ENCODE results near the gene MAPK1IP1L. TPM values are rescaled to one million over a fixed set of nuclear protein-coding genes. Genes with fewer than 3 reads are reported as not detected.

MAPK1IP1L gene
- total and polyA plus RNA-seq, 2 of the 13 experiments (the other 11 are each of a cell fraction or from before 2014, with no cell fraction given) = 27.8 to 68.4 TPM

GRCh38 chr14:55051423-55052268 lies at the start of gene MAPK1IP1L (continued):
- TF ChIP-seq, protein P1, sequence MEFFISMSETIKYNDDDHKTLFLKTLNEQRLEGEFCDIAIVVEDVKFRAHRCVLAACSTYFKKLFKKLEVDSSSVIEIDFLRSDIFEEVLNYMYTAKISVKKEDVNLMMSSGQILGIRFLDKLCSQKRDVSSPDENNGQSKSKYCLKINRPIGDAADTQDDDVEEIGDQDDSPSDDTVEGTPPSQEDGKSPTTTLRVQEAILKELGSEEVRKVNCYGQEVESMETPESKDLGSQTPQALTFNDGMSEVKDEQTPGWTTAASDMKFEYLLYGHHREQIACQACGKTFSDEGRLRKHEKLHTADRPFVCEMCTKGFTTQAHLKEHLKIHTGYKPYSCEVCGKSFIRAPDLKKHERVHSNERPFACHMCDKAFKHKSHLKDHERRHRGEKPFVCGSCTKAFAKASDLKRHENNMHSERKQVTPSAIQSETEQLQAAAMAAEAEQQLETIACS (CRISPR knock-in tag; IDR thresholded peaks at IDR 0.05) = no peak
- peak; percentile 54 for TF ChIP-seq SKI (IDR thresholded peaks at IDR 0.05; ENCODE audit: partially characterized antibody)
- TF ChIP-seq ZNF574 (CRISPR knock-in tag; IDR thresholded peaks at IDR 0.05) = peak; percentile 97
- peak; percentile 40; the same call in 1 of the 2 replicates for TF ChIP-seq ZC3H4 (CRISPR knock-in tag; IDR thresholded peaks at IDR 0.05; ENCODE audit: borderline replicate concordance)
- TF ChIP-seq ZNF784 (CRISPR knock-in tag; IDR thresholded peaks at IDR 0.05; ENCODE audit: borderline replicate concordance) = peak; percentile 50; the same call in 1 of the 2 replicates
- no peak for TF ChIP-seq SYNCRIP (IDR thresholded peaks at IDR 0.05; ENCODE audit: insufficient read depth, low read depth, low read length)
- TF ChIP-seq SAFB2 (CRISPR knock-in tag; IDR thresholded peaks at IDR 0.05; ENCODE audit: borderline replicate concordance, low read depth) = peak; percentile 92; the same call in 1 of the 2 replicates
- 0 out of 2 replicates have a peak, but pooled peaks have one; percentile 42 for TF ChIP-seq ZNF292 (CRISPR knock-in tag; IDR thresholded peaks at IDR 0.05; ENCODE audit: borderline replicate concordance, low read depth)
- peak; percentile 93 for TF ChIP-seq ZNF281 (CRISPR knock-in tag; IDR thresholded peaks at IDR 0.05; ENCODE audit: borderline replicate concordance)
- TF ChIP-seq HNRNPL (IDR thresholded peaks at IDR 0.05; ENCODE audit: low read depth, low read length) = 0 out of 2 replicates have a peak, but pooled peaks have one; percentile 30
- TF ChIP-seq MBNL3 (CRISPR knock-in tag; conservative IDR thresholded peaks at IDR 0.05) = no peak
- TF ChIP-seq ZNF543 (CRISPR knock-in tag; IDR thresholded peaks at IDR 0.05) = peak; percentile 76; the same call in 1 of the 2 replicates
- TF ChIP-seq SMARCE1 (IDR thresholded peaks at IDR 0.05; ENCODE audit: borderline replicate concordance) = no peak
- no peak for TF ChIP-seq NFE2 (CRISPR knock-in tag; IDR thresholded peaks at IDR 0.05)
- peak; percentile 87; the same call in 1 of the 2 replicates for TF ChIP-seq ZNF510 (CRISPR knock-in tag; IDR thresholded peaks at IDR 0.05; ENCODE audit: low read depth)
- TF ChIP-seq RFXANK (CRISPR knock-in tag; IDR thresholded peaks at IDR 0.05) = peak; percentile 77
- peak; percentile 73; the same call in 1 of the 2 replicates for TF ChIP-seq GFI1 (CRISPR knock-in tag; IDR thresholded peaks at IDR 0.05; ENCODE audit: borderline replicate concordance)
- TF ChIP-seq GTF3A (CRISPR knock-in tag; conservative IDR thresholded peaks at IDR 0.05) = peak; percentile 89
- no peak for TF ChIP-seq KAT2B (IDR thresholded peaks at IDR 0.05; ENCODE audit: borderline replicate concordance, low read depth, low read length)
- TF ChIP-seq ZNF768 (CRISPR knock-in tag; IDR thresholded peaks at IDR 0.05) = peak; percentile 79; the same call in 1 of the 2 replicates
- no peak for TF ChIP-seq NCOA5 (CRISPR knock-in tag; IDR thresholded peaks at IDR 0.05)
- TF ChIP-seq ZFAT (CRISPR knock-in tag; conservative IDR thresholded peaks at IDR 0.05) = no peak

Data from HepG2 (cell line).